Common myeloid progenitor, CD34-positive (primary cell): ENCODE data around the gene LIN37.

Experiments
- CTCF ChIA-PET: fragments of 350-600 bp; sonication (Branson Sonifier 250); formaldehyde crosslinking; loops from one replicate; lab custom pipeline; 2021; ENCODE audit warnings: antibody characterized with exemption; lab: Charles Lee
- POLR2A ChIA-PET: fragments of 350-600 bp; sonication (Branson Sonifier 250); formaldehyde crosslinking; loops from one replicate; lab custom pipeline; 2021; ENCODE audit warnings: antibody characterized with exemption; lab: Charles Lee
- DNase-seq, 3 donors: peaks; one replicate each; pipeline versions ENCODE4 v3.0.0 to v3.0.0-alpha.2; 2013
- H3K27ac ChIP-seq, 2 experiments: 1 replicate in 1 of 2; 2 replicates in 1 of 2; pipeline ENCODE4 v1.7.0; 2013; ENCODE audit warnings: inconsistent platforms in 2 of 2, low read length in 2 of 2, mild to moderate bottlenecking in 2 of 2, low read depth in 1 of 2, moderate library complexity in 1 of 2; ENCODE audit not compliant: severe bottlenecking in 2 of 2, insufficient read depth in 1 of 2, poor library complexity in 1 of 2
- H3K27me3 ChIP-seq, 5 experiments: replicated peaks in 2 of 5; 1 replicate in 3 of 5; 2 replicates in 2 of 5; pipeline versions ENCODE4 v1.6.1 to v1.7.0; 2013; ENCODE audit warnings: low read length in 4 of 5, mild to moderate bottlenecking in 2 of 5, moderate library complexity in 2 of 5, inconsistent platforms in 1 of 5; ENCODE audit not compliant: insufficient read depth in 5 of 5, control insufficient read depth in 4 of 5
- H3K36me3 ChIP-seq, 4 experiments: 1 replicate in 2 of 4; 2 replicates in 2 of 4; pipeline versions ENCODE4 v1.6.1 to v1.7.0; 2013; ENCODE audit warnings: low read length in 3 of 4, control low read depth in 1 of 4, mild to moderate bottlenecking in 1 of 4; ENCODE audit not compliant: control insufficient read depth in 4 of 4, insufficient read depth in 4 of 4
- H3K4me1 ChIP-seq, 4 experiments: 1 replicate in 3 of 4; 2 replicates in 1 of 4; pipeline versions ENCODE4 v1.6.1 to v1.7.1; 2013; ENCODE audit warnings: low read length in 3 of 4, mild to moderate bottlenecking in 3 of 4, control low read depth in 1 of 4, inconsistent platforms in 1 of 4, moderate library complexity in 1 of 4; ENCODE audit not compliant: control insufficient read depth in 4 of 4, insufficient read depth in 4 of 4; ENCODE audit errors: control extremely low read depth in 1 of 4
- H3K4me3 ChIP-seq, 7 experiments: 1 replicate in 4 of 7; 2 replicates in 3 of 7; pipeline versions ENCODE4 v1.5.1 to v1.7.0; 2013; ENCODE audit warnings: mild to moderate bottlenecking in 7 of 7, low read length in 6 of 7, moderate library complexity in 6 of 7, inconsistent platforms in 2 of 7, low read depth in 2 of 7, control low read depth in 1 of 7; ENCODE audit not compliant: insufficient read depth in 4 of 7, control insufficient read depth in 1 of 7; ENCODE audit errors: extremely low read depth in 1 of 7
- H3K9me3 ChIP-seq, 5 experiments: 1 replicate in 4 of 5; 2 replicates in 1 of 5; pipeline versions ENCODE4 v1.6.1 to v1.7.1; 2013; ENCODE audit warnings: low read length in 4 of 5, mild to moderate bottlenecking in 2 of 5, inconsistent platforms in 1 of 5, low read depth in 1 of 5, moderate library complexity in 1 of 5; ENCODE audit not compliant: control insufficient read depth in 4 of 5, insufficient read depth in 2 of 5; ENCODE audit errors: control extremely low read depth in 1 of 5
- WGBS: methylation state at CpG from one replicate; pipeline ENCODE4 v1.1.5; 2013; ENCODE audit not compliant: insufficient coverage; 5-methylcytosine and 5-hydroxymethylcytosine counted together

Gene LIN37

GRCh38 chr19:35734889-35735288, 13.5 kb upstream of the LIN37 start:
- POLR2A ChIA-PET: interaction anchor here (0.5 kb wide), 1 partner anchor 16 kb away, joined by 4 read pairs; no protein-coding TSS in a partner anchor
- WGBS: 97% methylated on average over 4 of the region's 5 CpGs

GRCh38 chr19:35736913-35737886, 11.2 kb upstream of the LIN37 start:
- H3K9me3 ChIP-seq: no peaks in the 10 kb centered on the region
- 98% methylated on average over 9 of the region's 22 CpGs for WGBS
- ChIA-PET CTCF (interaction anchor here (0.9 to 1.3 kb wide), 4 partner anchors 9 to 43 kb away, joined by 3 to 5 read pairs (median 4); no protein-coding TSS in a partner anchor), POLR2A (interaction anchor here (0.6 kb wide), 1 partner anchor 12 kb away, joined by 4 read pairs; no protein-coding TSS in a partner anchor)
- peaks cover 7 to 67% (median 51%) of the 10 kb centered on the region in 4 experiments for H3K36me3 ChIP-seq
- DNase-seq: no peak
- no peak overlapping the region for H3K4me3 ChIP-seq
- no peaks in the 10 kb centered on the region for H3K27me3 ChIP-seq
- H3K4me1 ChIP-seq: peaks cover 4 to 26% (median 22%) of the 10 kb centered on the region in 4 experiments
- no peak overlapping the region for H3K27ac ChIP-seq

More at GRCh38 chr19:35734889-35735288, 13.5 kb upstream of the LIN37 start:
- CTCF ChIA-PET: interaction anchor here (0.9 kb wide), 1 partner anchor 11 kb away, joined by 3 read pairs; no protein-coding TSS in a partner anchor
- no peak for DNase-seq
- Histone ChIP-seq H3K27ac (no peak overlapping the region), H3K27me3 (no peaks in the 10 kb centered on the region), H3K4me3 (no peak overlapping the region), H3K4me1 (peaks cover 0 to 4% (median 3%) of the 10 kb centered on the region in 4 experiments), H3K9me3 (no peaks in the 10 kb centered on the region), H3K36me3 (peaks cover 10 to 89% (median 71%) of the 10 kb centered on the region in 4 experiments)

GRCh38 chr19:35738021-35738886, 10.1 kb upstream of the LIN37 start:
- POLR2A ChIA-PET: no interaction called here

GRCh38 chr19:35738887-35739229, 9.5 kb upstream of the LIN37 start:
- H3K27ac ChIP-seq: no peak overlapping the region
- peaks cover 4 to 40% (median 36%) of the 10 kb centered on the region in 4 experiments for H3K4me1 ChIP-seq
- CTCF ChIA-PET: no interaction called here
- no peaks in the 10 kb centered on the region for H3K9me3 ChIP-seq
- peaks cover 7 to 53% (median 39%) of the 10 kb centered on the region in 4 experiments for H3K36me3 ChIP-seq
- 80% methylated on average over 1 of the region's 2 CpGs for WGBS
- DNase-seq: no peak
- H3K27me3 ChIP-seq: no peaks in the 10 kb centered on the region
- POLR2A ChIA-PET: no interaction called here
- H3K4me3 ChIP-seq: no peak overlapping the region

More at GRCh38 chr19:35738021-35738886, 10.1 kb upstream of the LIN37 start:
- 93% methylated on average over 31 of the region's 37 CpGs for WGBS
- Histone ChIP-seq H3K9me3 (no peaks in the 10 kb centered on the region), H3K4me3 (no peak overlapping the region), H3K27ac (no peak overlapping the region), H3K36me3 (peaks cover 7 to 59% (median 45%) of the 10 kb centered on the region in 4 experiments), H3K4me1 (peaks cover 4 to 36% (median 32%) of the 10 kb centered on the region in 4 experiments), H3K27me3 (no peaks in the 10 kb centered on the region)
- DNase-seq: no peak
- CTCF ChIA-PET: interaction anchor here (0.9 to 1.3 kb wide), 4 partner anchors 10 to 44 kb away, joined by 3 to 5 read pairs (median 4); no protein-coding TSS in a partner anchor

GRCh38 chr19:35739275-35740107, 8.9 kb upstream of the LIN37 start:
- peaks cover 4 to 47% (median 33%) of the 10 kb centered on the region in 4 experiments for H3K36me3 ChIP-seq
- POLR2A ChIA-PET: interaction anchor here (0.6 kb wide), 1 partner anchor 8 kb away, joined by 3 read pairs; no protein-coding TSS in a partner anchor
- no peaks in the 10 kb centered on the region for H3K9me3 ChIP-seq
- no peak for DNase-seq
- H3K27ac ChIP-seq: peak overlapping the region in 1 of 2 experiments; percentile 54
- WGBS: 94% methylated on average over 23 of the region's 29 CpGs
- peak overlapping the region in 6 of 7 experiments; percentile 55 to 90 (median 76) for H3K4me3 ChIP-seq
- CTCF ChIA-PET: interaction anchor here (1.0 to 1.3 kb wide), 3 partner anchors 16 to 36 kb away, joined by 3 read pairs; no protein-coding TSS in a partner anchor
- H3K27me3 ChIP-seq: no peaks in the 10 kb centered on the region
- peaks cover 6 to 46% (median 42%) of the 10 kb centered on the region in 4 experiments for H3K4me1 ChIP-seq

GRCh38 chr19:35740108-35740422, 8.3 kb upstream of the LIN37 start:
- H3K27ac ChIP-seq: peak overlapping the region in 1 of 2 experiments; percentile 54
- ChIA-PET POLR2A (no interaction called here), CTCF (interaction anchor here (0.9 to 1.3 kb wide), 4 partner anchors 16 to 48 kb away, joined by 3 read pairs; no protein-coding TSS in a partner anchor)
- peaks cover 4 to 41% (median 28%) of the 10 kb centered on the region in 4 experiments for H3K36me3 ChIP-seq
- DNase-seq: no peak
- no peaks in the 10 kb centered on the region for H3K9me3 ChIP-seq
- H3K4me1 ChIP-seq: peaks cover 6 to 49% (median 45%) of the 10 kb centered on the region in 4 experiments
- 10% methylated on average over 8 of the region's 16 CpGs for WGBS
- peak overlapping the region; percentile 55 to 90 (median 73) for H3K4me3 ChIP-seq
- H3K27me3 ChIP-seq: no peaks in the 10 kb centered on the region
